Tibial artery (tissue), 4 donors: ENCODE data around the gene THSD4.

ENCODE experiments used
- DNase-seq, 2 donors: peaks; one replicate each; pipeline ENCODE4 v3.0.0-alpha.2; 2019
- H3K27ac ChIP-seq, 2 donors: fragments of 200-600 bp; sonication (generic) in 1 of 2; 1 replicate in 1 of 2; 2 replicates in 1 of 2; pipeline ENCODE4 v1.5.1; 2018 to 2019; ENCODE audit warnings: mild to moderate bottlenecking in 1 of 2
- H3K27me3 ChIP-seq, 2 donors: fragments of 200-600 bp; sonication (generic) in 1 of 2; one replicate each; pipeline versions ENCODE4 v1.5.1 to v1.6.0; 2016 to 2019
- H3K36me3 ChIP-seq, 3 donors: fragments of 200-600 bp; sonication (generic) in 2 of 3; one replicate each; pipeline ENCODE4 v1.5.1; 2016 to 2019; ENCODE audit warnings: mild to moderate bottlenecking in 2 of 3
- H3K4me1 ChIP-seq, 4 donors: fragments of 200-600 bp; sonication (generic) in 2 of 4; 1 replicate in 3 of 4; 2 replicates in 1 of 4; pipeline ENCODE4 v1.5.1; 2016 to 2019
- H3K4me3 ChIP-seq, 2 donors: fragments of 200-600 bp; sonication (generic) in 1 of 2; 1 replicate in 1 of 2; 2 replicates in 1 of 2; pipeline ENCODE4 v1.5.1; 2018 to 2019; ENCODE audit warnings: mild to moderate bottlenecking in 2 of 2
- H3K9me3 ChIP-seq, 3 donors: fragments of 200-600 bp; sonication (generic) in 1 of 3; one replicate each; pipeline ENCODE4 v1.5.1; 2016 to 2019
- intact Hi-C: fragments of 100-400 bp; cut with DNase I; formaldehyde crosslinking; loops from one replicate; pipeline ENCODE4 v1.15.0; 2023; ENCODE audit warnings: low total_unique reads
- TF ChIP-seq, protein P1 (sequence below), 2 experiments: fragments of 200-600 bp in 1 of 2; fragments of 450-650 bp in 1 of 2; IDR thresholded peaks; one replicate each; pipeline ENCODE4 v1.5.1; 2017 to 2019; ENCODE audit warnings: antibody characterized with exemption in 2 of 2, mild to moderate bottlenecking in 1 of 2, moderate library complexity in 1 of 2

Gene THSD4

GRCh38 chr15:71334434-71334833 lies 219.2 kb downstream of the THSD4 start:
- H3K4me1 ChIP-seq = peaks cover 0 to 76% (median 41%) of the 10 kb centered on the region in 4 donors
- H3K27ac ChIP-seq = peak overlapping the region; percentile 37 to 83
- peak; percentile 27 to 84 for DNase-seq
- TF ChIP-seq, protein P1, sequence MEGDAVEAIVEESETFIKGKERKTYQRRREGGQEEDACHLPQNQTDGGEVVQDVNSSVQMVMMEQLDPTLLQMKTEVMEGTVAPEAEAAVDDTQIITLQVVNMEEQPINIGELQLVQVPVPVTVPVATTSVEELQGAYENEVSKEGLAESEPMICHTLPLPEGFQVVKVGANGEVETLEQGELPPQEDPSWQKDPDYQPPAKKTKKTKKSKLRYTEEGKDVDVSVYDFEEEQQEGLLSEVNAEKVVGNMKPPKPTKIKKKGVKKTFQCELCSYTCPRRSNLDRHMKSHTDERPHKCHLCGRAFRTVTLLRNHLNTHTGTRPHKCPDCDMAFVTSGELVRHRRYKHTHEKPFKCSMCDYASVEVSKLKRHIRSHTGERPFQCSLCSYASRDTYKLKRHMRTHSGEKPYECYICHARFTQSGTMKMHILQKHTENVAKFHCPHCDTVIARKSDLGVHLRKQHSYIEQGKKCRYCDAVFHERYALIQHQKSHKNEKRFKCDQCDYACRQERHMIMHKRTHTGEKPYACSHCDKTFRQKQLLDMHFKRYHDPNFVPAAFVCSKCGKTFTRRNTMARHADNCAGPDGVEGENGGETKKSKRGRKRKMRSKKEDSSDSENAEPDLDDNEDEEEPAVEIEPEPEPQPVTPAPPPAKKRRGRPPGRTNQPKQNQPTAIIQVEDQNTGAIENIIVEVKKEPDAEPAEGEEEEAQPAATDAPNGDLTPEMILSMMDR (IDR thresholded peaks at IDR 0.05) = no peak
- H3K9me3 ChIP-seq = no peaks in the 10 kb centered on the region
- no peaks in the 10 kb centered on the region for H3K36me3 ChIP-seq
- no peak overlapping the region for H3K4me3 ChIP-seq
- intact Hi-C loops = loop anchor here (10.0 kb wide), 1 partner anchor 60 kb away; no protein-coding TSS in a partner anchor
- H3K27me3 ChIP-seq = no peaks in the 10 kb centered on the region

DNA sequence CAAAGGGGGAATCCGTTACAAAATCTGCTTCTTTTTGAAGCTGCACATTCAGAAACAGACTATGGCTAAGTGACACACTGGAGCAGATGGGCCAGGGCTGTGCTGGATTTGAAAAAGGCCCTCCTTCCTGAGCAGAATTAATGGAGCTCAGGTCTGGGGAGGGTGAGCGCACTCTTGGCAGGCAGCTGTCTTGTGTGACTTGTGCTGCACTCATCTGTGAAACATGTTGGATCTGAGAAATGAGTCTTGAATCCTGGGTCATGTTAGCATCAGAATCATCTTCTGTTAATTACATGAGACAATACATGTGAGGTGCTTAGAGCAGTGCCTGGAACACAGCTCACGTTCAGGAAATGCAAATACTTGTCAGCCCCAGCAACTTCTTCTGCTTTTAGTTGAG lies 219.6 kb downstream of the THSD4 start:
- Histone ChIP-seq H3K27ac (peak overlapping the region; percentile 37 to 83), H3K9me3 (no peaks in the 10 kb centered on the region), H3K4me1 (peaks cover 0 to 75% (median 38%) of the 10 kb centered on the region in 4 donors), H3K27me3 (no peaks in the 10 kb centered on the region), H3K36me3 (no peaks in the 10 kb centered on the region), H3K4me3 (no peak overlapping the region)
- intact Hi-C loops = loop anchor here (10.0 kb wide), 1 partner anchor 60 kb away; no protein-coding TSS in a partner anchor
- TF ChIP-seq, protein P1 (IDR thresholded peaks at IDR 0.05) = no peak
- no peak for DNase-seq

DNA sequence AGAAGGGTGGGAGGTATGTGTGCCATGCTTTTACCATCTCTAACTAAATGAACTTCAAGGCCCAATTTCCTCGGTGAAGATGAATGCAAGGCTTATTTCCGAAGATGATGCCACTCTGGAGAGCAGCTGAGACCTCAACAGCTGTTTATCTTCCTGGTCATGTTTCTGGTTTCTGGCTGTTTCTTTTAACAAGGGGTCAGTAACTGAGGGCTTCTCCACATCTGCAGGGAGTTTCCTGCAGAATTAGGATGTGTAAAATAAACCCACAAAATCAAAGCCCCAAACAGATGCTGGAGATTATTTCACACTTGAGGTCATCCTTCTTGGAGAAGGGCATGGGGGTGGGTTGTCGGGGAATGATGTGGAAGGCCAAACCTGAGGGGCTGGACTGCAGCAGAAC lies 220.3 kb downstream of the THSD4 start:
- H3K27me3 ChIP-seq = no peaks in the 10 kb centered on the region
- no peak overlapping the region for H3K4me3 ChIP-seq
- no peak for DNase-seq
- no peaks in the 10 kb centered on the region for H3K36me3 ChIP-seq
- TF ChIP-seq, protein P1 (IDR thresholded peaks at IDR 0.05) = no peak
- peaks cover 0 to 68% (median 36%) of the 10 kb centered on the region in 4 donors for H3K4me1 ChIP-seq
- intact Hi-C loops = loop anchor here (10.0 kb wide), 1 partner anchor 61 kb away; no protein-coding TSS in a partner anchor
- no peaks in the 10 kb centered on the region for H3K9me3 ChIP-seq
- peak overlapping the region; percentile 37 to 83 for H3K27ac ChIP-seq

GRCh38 chr15:71336671-71337070 lies 221.4 kb downstream of the THSD4 start:
- DNase-seq = no peak
- Histone ChIP-seq H3K4me1 (peaks cover 0 to 66% (median 34%) of the 10 kb centered on the region in 4 donors), H3K27me3 (no peaks in the 10 kb centered on the region), H3K9me3 (no peaks in the 10 kb centered on the region), H3K27ac (peak overlapping the region; percentile 65 to 83), H3K4me3 (no peak overlapping the region), H3K36me3 (no peaks in the 10 kb centered on the region)
- TF ChIP-seq, protein P1 (IDR thresholded peaks at IDR 0.05) = no peak
- intact Hi-C loops = loop anchor here (10.0 kb wide), 1 partner anchor 62 kb away; no protein-coding TSS in a partner anchor

DNA sequence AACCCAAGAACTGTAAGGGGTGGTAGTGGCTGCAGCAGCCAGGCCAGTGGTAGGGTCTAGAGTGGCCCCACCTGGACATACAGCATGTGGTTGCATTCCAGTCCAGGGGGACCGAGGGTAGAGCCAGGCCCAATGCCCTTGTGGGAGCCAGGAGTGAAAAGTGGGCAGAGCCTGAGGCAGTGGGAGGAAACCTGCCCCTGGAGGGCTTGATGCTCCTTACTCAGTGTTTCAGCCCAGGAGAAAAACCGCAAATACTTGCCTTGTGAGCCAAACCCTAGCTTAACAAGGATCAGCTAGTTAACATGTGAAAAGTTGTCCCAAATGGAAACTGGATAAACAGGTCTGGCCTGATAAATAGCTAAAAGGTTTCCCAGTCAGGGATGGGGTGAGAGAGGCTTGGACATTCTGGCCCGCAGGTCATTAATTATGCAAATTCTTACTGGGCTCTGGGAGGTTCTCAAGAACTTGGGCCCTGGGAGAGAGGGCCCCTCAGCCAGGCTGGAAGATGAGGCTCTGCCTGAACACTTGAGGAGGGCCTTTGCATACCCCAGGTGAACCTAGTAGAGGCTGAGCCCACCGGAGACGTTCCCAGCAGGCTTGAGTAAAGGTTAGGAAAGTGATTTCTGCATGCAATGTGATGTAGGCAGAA lies 222.1 kb downstream of the THSD4 start:
- Histone ChIP-seq H3K9me3 (no peaks in the 10 kb centered on the region), H3K36me3 (no peaks in the 10 kb centered on the region), H3K27me3 (no peaks in the 10 kb centered on the region), H3K27ac (peak overlapping the region; percentile 65 to 83), H3K4me1 (peaks cover 0 to 61% (median 34%) of the 10 kb centered on the region in 4 donors), H3K4me3 (no peak overlapping the region)
- DNase-seq = no peak
- intact Hi-C loops = loop anchor here (10.0 kb wide), 1 partner anchor 63 kb away; no protein-coding TSS in a partner anchor
- TF ChIP-seq, protein P1 (IDR thresholded peaks at IDR 0.05) = no peak
